HG02763 (cell line): ENCODE results near the gene FAM107A.

Experiments used
- ATAC-seq: cut with Tn5 transposase; IDR thresholded peaks from one replicate; pipeline ENCODE4 v1.9.1; 2021; ENCODE audit warnings: mild to moderate bottlenecking, moderate library complexity; ENCODE audit not compliant: unreplicated experiment

The FAM107A gene

DNA sequence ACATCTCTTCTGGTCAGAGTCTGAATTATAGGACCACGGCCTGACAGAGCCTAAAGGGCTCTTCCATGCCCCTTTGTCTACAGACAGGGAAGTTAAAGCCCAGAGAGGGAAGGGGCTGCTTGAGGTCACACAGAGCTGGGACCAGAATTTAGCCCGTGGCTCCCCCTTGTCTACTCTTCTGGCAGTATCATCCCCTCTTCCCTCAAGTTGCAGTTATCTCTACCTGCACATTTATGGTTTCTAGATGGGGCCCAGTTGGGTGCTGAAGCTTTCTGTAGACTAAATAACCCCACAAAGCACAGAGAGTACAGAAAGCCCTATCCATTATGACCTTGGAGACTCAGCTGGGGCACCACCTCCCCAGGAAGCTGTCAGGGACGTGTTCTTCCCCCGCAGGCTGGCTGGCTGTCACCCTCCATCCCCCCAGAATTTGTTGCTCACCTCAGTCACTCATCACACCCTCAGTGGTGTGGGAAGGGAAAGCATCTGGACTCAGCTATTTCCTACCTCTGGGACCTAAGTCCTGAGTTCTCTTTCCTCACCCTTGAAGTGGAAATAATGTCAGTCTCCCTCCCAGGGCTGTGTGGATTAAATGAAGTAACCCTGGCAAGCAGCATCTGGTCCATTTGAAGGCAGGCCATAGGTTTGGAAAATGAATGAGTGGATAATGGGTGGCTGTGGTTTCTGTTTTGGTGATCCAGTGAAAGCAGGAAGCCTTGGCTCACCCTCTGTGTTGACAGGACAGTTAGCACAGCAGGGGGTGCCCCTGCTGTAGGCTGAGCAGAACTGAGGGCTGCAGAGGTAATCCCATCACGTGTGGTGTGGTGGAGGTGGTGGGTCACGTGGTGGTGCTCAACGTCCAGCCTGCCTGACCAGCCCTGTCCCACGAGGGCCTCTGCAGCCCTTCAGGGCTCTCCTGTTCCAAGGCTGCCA lies 56.5 kb downstream of the FAM107A start:
- ATAC-seq: no peak

GRCh38 chr3:58519668-58520402 lies 57.4 kb downstream of the FAM107A start:
- no peak for ATAC-seq

DNA sequence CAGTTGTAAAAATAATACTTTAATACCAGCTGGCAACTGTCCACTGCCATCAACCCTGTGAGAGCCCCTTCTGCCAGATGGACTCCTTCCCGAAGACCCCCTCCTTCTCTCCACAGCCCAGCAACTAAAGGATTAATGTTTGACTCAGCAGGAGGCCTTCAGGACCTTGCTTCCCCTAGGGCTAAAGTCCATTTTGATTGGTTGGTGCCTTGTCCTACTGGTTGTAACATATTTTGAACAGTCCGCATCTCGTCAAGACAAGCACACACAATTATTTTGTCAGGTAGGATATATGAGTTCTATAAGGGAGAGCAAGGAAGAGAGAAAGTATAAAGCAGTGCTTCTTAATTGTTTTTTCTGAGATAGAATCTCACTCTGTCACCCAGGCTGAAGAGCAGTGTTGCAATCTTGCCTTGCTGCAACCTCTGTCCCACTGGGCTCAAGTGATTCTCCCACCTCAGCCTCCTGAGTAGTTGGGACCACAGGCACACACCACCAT lies 58.9 kb downstream of the FAM107A start:
- ATAC-seq: no peak

DNA sequence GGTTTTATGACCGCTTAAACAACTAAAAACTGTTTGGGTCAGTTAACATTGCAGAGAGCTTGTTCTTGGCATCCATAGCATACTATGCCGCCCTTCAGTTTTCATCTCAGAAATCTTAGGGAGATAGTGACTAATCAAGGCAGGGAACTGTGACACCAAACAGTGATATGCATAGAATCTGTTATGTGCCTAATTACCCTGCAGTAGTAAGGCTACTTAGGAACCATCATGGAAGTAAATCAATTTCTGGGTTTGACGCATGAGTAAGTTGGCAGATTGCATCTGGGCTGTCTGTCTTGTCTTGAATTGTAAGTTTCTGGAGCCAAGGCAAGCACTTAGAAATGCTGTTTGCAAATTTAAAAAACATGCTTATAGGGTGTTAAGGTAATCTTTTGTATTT lies 62.8 kb downstream of the FAM107A start:
- no peak for ATAC-seq
